IMR-90 (cell line): ENCODE measurements around the gene HMG20B. TPM values are rescaled to one million over a fixed set of nuclear protein-coding genes. Genes with fewer than 3 reads are reported as not detected.
"Not testable (repeated sequence)": the region's sequence is repeated elsewhere in the genome, so short reads cannot be mapped to it uniquely, and the experiment has no call there.

Source experiments
- ATAC-seq: fragments of 200-7000 bp; cut with Tn5 transposase; 2 replicates; pipeline ENCODE4 v1.9.1; 2020; ENCODE audit warnings: low read depth, mild to moderate bottlenecking, moderate library complexity
- BruUV-seq: library from RNA; stranded (reverse); fragments of 400-500 nt; replicated peaks from 2 replicates; lab custom pipeline; 2021; lab: Mats Ljungman, UMichigan
- CTCF ChIA-PET: fragments of 300-600 bp; formaldehyde crosslinking; extraction: SDS; loops from one replicate; lab custom pipeline; 2021; ENCODE audit warnings: antibody characterized with exemption; lab: Yijun Ruan, JAX
- POLR2A ChIA-PET: fragments of 300-600 bp; sonication (Branson Sonifier 250); formaldehyde crosslinking; loops from one replicate; lab custom pipeline; 2022; ENCODE audit warnings: antibody characterized with exemption; ENCODE audit not compliant: unreplicated experiment; lab: Charles Lee
- DNase-seq: peaks from one replicate; pipeline ENCODE4 v3.0.0; 2013
- H2AFZ ChIP-seq: replicated peaks from 2 replicates; pipeline ENCODE3; 2013; ENCODE audit warnings: low read length, mild to moderate bottlenecking; ENCODE audit not compliant: poor library complexity
- H2AK5ac ChIP-seq: 2 replicates; pipeline ENCODE4 v1.6.1; 2013; ENCODE audit warnings: low read depth, low read length, inconsistent platforms
- H2AK9ac ChIP-seq: replicated peaks from 2 replicates; pipeline ENCODE3; 2013; ENCODE audit warnings: mild to moderate bottlenecking, low read depth, low read length, moderate library complexity; ENCODE audit not compliant: poor library complexity
- H2BK120ac ChIP-seq: 2 replicates; pipeline ENCODE4 v1.6.1; 2013; ENCODE audit warnings: low read depth, low read length, inconsistent platforms
- H2BK15ac ChIP-seq: 3 replicates; pipeline ENCODE4 v1.6.1; 2013; ENCODE audit warnings: low read depth, low read length, inconsistent platforms
- H2BK20ac ChIP-seq: 2 replicates; pipeline ENCODE4 v1.6.1; 2013; ENCODE audit warnings: low read depth, mild to moderate bottlenecking, inconsistent platforms, low read length, moderate library complexity
- H2BK5ac ChIP-seq: 2 replicates; pipeline ENCODE4 v1.6.1; 2013; ENCODE audit warnings: mild to moderate bottlenecking, low read depth, low read length, inconsistent platforms; ENCODE audit not compliant: poor library complexity, severe bottlenecking
- H3K14ac ChIP-seq: replicated peaks from 2 replicates; pipeline ENCODE4 v1.6.1; 2013; ENCODE audit warnings: low read depth, low read length, inconsistent platforms
- H3K18ac ChIP-seq: 2 replicates; pipeline ENCODE4 v1.6.1; 2013; ENCODE audit warnings: low read depth, low read length, control low read depth
- H3K23ac ChIP-seq: 2 replicates; pipeline ENCODE4 v1.6.1; 2013; ENCODE audit warnings: low read depth, low read length, inconsistent platforms
- H3K27ac ChIP-seq: 2 replicates; pipeline ENCODE4 v1.5.1; 2013; ENCODE audit warnings: mild to moderate bottlenecking, control low read depth, low read length; ENCODE audit not compliant: insufficient read depth
- H3K27me3 ChIP-seq: 2 replicates; pipeline ENCODE4 v1.6.1; 2013; ENCODE audit warnings: low read length; ENCODE audit not compliant: control insufficient read depth, insufficient read depth
- H3K36me3 ChIP-seq: 2 replicates; pipeline ENCODE4 v1.6.1; 2013; ENCODE audit warnings: low read length, mixed read lengths; ENCODE audit not compliant: control insufficient read depth, insufficient read depth
- H3K4ac ChIP-seq: 2 replicates; pipeline ENCODE4 v1.6.1; 2013; ENCODE audit warnings: low read depth, low read length, inconsistent platforms
- H3K4me1 ChIP-seq: 2 replicates; pipeline ENCODE4 v1.6.1; 2013; ENCODE audit warnings: low read length, mixed read lengths; ENCODE audit not compliant: control insufficient read depth, insufficient read depth
- H3K4me2 ChIP-seq: 2 replicates; pipeline ENCODE4 v1.6.1; 2013; ENCODE audit warnings: low read depth, mild to moderate bottlenecking, control low read depth, low read length, moderate library complexity
- H3K4me3 ChIP-seq: 2 replicates; pipeline ENCODE4 v1.5.1; 2013; ENCODE audit warnings: low read depth, mild to moderate bottlenecking, control low read depth, low read length, moderate library complexity; ENCODE audit not compliant: insufficient read depth
- H3K56ac ChIP-seq: 2 replicates; pipeline ENCODE4 v1.6.1; 2013; ENCODE audit warnings: low read length, inconsistent platforms; ENCODE audit not compliant: insufficient read depth; ENCODE audit errors: extremely low read depth
- H3K79me1 ChIP-seq, 2 experiments: 2 replicates each; pipeline ENCODE4 v1.6.1; 2013; ENCODE audit warnings: low read length in 2 of 2, inconsistent platforms in 1 of 2, low read depth in 1 of 2
- H3K9ac ChIP-seq: 2 replicates; pipeline ENCODE4 v1.6.1; 2013; ENCODE audit warnings: low read depth, low read length, control low read depth
- H3K9me1 ChIP-seq: 2 replicates; pipeline ENCODE4 v1.6.1; 2013; ENCODE audit warnings: low read length, inconsistent platforms; ENCODE audit not compliant: insufficient read depth
- H3K9me3 ChIP-seq: 2 replicates; pipeline ENCODE4 v1.6.1; 2013; ENCODE audit warnings: low read length; ENCODE audit not compliant: control insufficient read depth, insufficient read depth
- H4K20me1 ChIP-seq: 2 replicates; pipeline ENCODE4 v1.6.1; 2013; ENCODE audit warnings: low read length, inconsistent platforms; ENCODE audit not compliant: insufficient read depth
- H4K5ac ChIP-seq: 2 replicates; pipeline ENCODE4 v1.6.1; 2013; ENCODE audit warnings: mild to moderate bottlenecking, low read depth, low read length, control low read depth
- H4K8ac ChIP-seq, 2 experiments: 2 replicates each; pipeline ENCODE4 v1.6.1; 2013; ENCODE audit warnings: low read depth in 2 of 2, low read length in 2 of 2, control low read depth in 1 of 2, inconsistent platforms in 1 of 2
- H4K91ac ChIP-seq: 2 replicates; pipeline ENCODE4 v1.6.1; 2013; ENCODE audit warnings: low read depth, low read length, inconsistent platforms; ENCODE audit not compliant: insufficient read depth
- CHD1 ChIP-seq: IDR thresholded peaks from 2 replicates; pipeline ENCODE4 v1.6.1; 2012; ENCODE audit warnings: low read depth, low read length, improper control_type of control experiment
- MAZ ChIP-seq: IDR thresholded peaks from 2 replicates; pipeline ENCODE4 v1.6.1; 2012; ENCODE audit warnings: low read depth, mild to moderate bottlenecking, low read length, improper control_type of control experiment, moderate library complexity, borderline replicate concordance
- POLR2A ChIP-seq: IDR thresholded peaks from 2 replicates; pipeline ENCODE4 v1.6.1; 2012; ENCODE audit warnings: mild to moderate bottlenecking, low read depth, low read length
- RAD21 ChIP-seq: IDR thresholded peaks from 2 replicates; pipeline ENCODE4 v1.6.1; 2012; ENCODE audit warnings: low read length, improper control_type of control experiment
- SMC3 ChIP-seq: fragments of 150-350 bp; IDR thresholded peaks from 2 replicates; pipeline ENCODE4 v1.6.1; 2016; ENCODE audit warnings: low read depth, mild to moderate bottlenecking, antibody characterized with exemption, low read length, moderate library complexity
- whole genome bisulfite sequencing, 2 experiments: methylation state at CpG; one replicate each; pipeline versions ENCODE4 v1.1.5 to v1.1.7; 2013; ENCODE audit warnings: missing lambda C conversion rate in 2 of 2; ENCODE audit not compliant: insufficient read length in 1 of 2; ENCODE audit errors: extremely low coverage in 2 of 2; 5-methylcytosine and 5-hydroxymethylcytosine counted together
- dilution Hi-C: fragments of 300-500 bp; cut with HindIII; formaldehyde crosslinking; loops from one replicate; pipeline ENCODE4 v1.14.3; 2018; ENCODE audit warnings: low sequenced_read_pairs; ENCODE audit not compliant: unreplicated experiment
- in situ Hi-C: fragments of 300-500 bp; cut with MboI; formaldehyde crosslinking; loops from 3 replicates; pipeline ENCODE4 v1.14.3; 2019; ENCODE audit warnings: low sequenced_read_pairs, inconsistent platforms, mixed read lengths
- intact Hi-C: fragments of 100-400 bp; cut with micrococcal nuclease; formaldehyde crosslinking; loops from 2 replicates; pipeline ENCODE4 v1.10.0; 2022
- polyA plus RNA-seq, 3 experiments: library from polyadenylated mRNA; depleted of rRNA; stranded (reverse); fragments of >200 nt; gene quantifications; 2 replicates each; pipeline ENCODE4 v1.2.3, GENCODE V29; 2012; ENCODE audit warnings: low replicate concordance in 1 of 3
- total RNA-seq: library from RNA; depleted of rRNA; stranded (reverse); fragments of >200 nt; gene quantifications from 2 replicates; pipeline ENCODE4 v1.2.3, GENCODE V29; 2012
- TF ChIP-seq, protein P1 (sequence below): conservative IDR thresholded peaks from 2 replicates; pipeline ENCODE4 v1.5.1; 2012; ENCODE audit warnings: mild to moderate bottlenecking, low read depth, low read length, improper control_type of control experiment

Gene HMG20B
- total and polyA plus RNA-seq, 2 of the 4 experiments (the other 2 are of a cell fraction): 57.5 to 63.8 TPM

DNA sequence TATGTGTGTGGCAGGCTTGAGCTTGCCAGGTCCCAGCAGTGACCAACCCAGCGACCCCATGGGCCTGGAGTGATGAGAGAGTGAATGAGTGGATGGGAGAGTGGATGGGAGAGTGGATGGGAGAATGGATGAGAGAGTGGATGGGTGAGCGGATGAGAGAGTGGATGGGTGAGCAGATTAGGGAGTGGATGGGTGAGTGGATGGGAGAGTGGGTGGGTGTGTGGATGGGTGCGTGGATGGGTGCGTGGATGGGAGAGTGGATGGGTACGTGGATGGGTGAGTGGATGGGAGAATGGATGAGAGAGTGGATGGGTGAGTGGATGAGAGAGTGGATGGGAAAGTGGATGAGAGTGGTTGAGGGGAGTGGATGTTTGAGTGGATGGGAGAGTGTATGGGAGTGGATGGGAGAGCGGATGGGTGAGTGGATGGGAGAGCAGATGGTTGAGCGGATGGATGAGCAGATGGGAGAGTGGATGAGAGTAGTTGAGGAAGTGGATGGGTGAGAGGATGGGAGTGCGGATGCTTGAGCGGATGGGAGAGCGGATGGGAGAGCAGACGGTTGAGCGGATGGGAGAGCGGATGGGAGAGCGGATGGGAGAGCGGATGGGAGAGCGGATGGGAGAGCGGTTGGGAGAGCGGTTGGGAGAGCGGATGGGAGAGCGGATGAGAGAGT is 44.1 kb upstream of the HMG20B start:
- Histone ChIP-seq H3K4ac (no peak overlapping the region), H2AK9ac (peak overlapping the region; percentile 24), H3K4me2 (no peak overlapping the region), H4K5ac (no peak overlapping the region), H3K9ac (no peak overlapping the region), H3K56ac (no peak overlapping the region), H3K23ac (no peak overlapping the region), H4K91ac (no peak overlapping the region), H3K9me3 (no peaks in the 10 kb centered on the region), H4K8ac (no peak overlapping the region), H3K4me1 (no peaks in the 10 kb centered on the region), H2AK5ac (no peak overlapping the region), H3K4me3 (no peak overlapping the region), H2BK20ac (no peak overlapping the region), H3K79me1 (peaks cover 14 to 33% of the 10 kb centered on the region in 2 experiments), H3K14ac (no peak overlapping the region), H3K18ac (no peak overlapping the region), H2BK5ac (no peak overlapping the region), H2AFZ (no peak overlapping the region), H2BK15ac (no peak overlapping the region), H3K36me3 (peaks cover 70% of the 10 kb centered on the region), H2BK120ac (no peak overlapping the region), H4K20me1 (peaks cover 20% of the 10 kb centered on the region; the same call in 1 of the 2 replicates), H3K27ac (no peak overlapping the region), H3K27me3 (no peaks in the 10 kb centered on the region), H3K9me1 (peaks cover 6% of the 10 kb centered on the region; the same call in 1 of the 2 replicates)
- intact Hi-C loops (no loop called here), dilution Hi-C loops (no loop called here), in situ Hi-C loops (no loop called here)
- CTCF ChIA-PET: no interaction called here
- BruUV-seq: no TSS peak
- 99 to 100% methylated on average over 2 to 18 of the region's 20 CpGs for WGBS, 2 experiments
- TF ChIP-seq POLR2A: no peak
- TF ChIP-seq SMC3: no peak
- no peak for TF ChIP-seq CHD1
- TF ChIP-seq, protein P1, sequence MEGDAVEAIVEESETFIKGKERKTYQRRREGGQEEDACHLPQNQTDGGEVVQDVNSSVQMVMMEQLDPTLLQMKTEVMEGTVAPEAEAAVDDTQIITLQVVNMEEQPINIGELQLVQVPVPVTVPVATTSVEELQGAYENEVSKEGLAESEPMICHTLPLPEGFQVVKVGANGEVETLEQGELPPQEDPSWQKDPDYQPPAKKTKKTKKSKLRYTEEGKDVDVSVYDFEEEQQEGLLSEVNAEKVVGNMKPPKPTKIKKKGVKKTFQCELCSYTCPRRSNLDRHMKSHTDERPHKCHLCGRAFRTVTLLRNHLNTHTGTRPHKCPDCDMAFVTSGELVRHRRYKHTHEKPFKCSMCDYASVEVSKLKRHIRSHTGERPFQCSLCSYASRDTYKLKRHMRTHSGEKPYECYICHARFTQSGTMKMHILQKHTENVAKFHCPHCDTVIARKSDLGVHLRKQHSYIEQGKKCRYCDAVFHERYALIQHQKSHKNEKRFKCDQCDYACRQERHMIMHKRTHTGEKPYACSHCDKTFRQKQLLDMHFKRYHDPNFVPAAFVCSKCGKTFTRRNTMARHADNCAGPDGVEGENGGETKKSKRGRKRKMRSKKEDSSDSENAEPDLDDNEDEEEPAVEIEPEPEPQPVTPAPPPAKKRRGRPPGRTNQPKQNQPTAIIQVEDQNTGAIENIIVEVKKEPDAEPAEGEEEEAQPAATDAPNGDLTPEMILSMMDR: no peak
- TF ChIP-seq RAD21: no peak
- TF ChIP-seq MAZ: no peak
- ATAC-seq (no peak), DNase-seq (no peak)
- POLR2A ChIA-PET: no interaction called here

DNA sequence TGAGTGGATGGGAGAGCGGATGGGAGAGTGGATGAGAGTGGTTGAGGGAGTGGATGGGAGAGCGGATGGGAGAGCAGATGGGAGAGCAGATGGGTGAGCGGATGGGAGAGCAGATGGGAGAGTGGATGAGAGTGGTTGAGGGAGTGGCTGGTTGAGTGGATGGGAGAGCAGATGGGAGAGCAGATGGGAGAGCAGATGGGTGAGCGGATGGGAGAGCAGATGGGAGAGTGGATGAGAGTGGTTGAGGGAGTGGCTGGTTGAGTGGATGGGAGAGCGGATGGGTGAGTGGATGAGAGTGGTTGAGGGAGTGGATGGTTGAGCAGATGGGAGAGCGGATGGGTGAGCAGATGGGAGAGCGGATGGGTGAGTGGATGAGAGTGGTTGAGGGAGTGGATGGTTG is 43.4 kb upstream of the HMG20B start:
- Histone ChIP-seq H4K20me1 (peaks cover 14% of the 10 kb centered on the region; the same call in 1 of the 2 replicates), H3K79me1 (peaks cover 14 to 28% of the 10 kb centered on the region in 2 experiments), H3K36me3 (peaks cover 70% of the 10 kb centered on the region)
- H2AFZ ChIP-seq, CTCF ChIA-PET, in situ Hi-C loops, H3K56ac ChIP-seq, H3K27ac ChIP-seq, H2BK15ac ChIP-seq, H4K8ac ChIP-seq, H2BK20ac ChIP-seq, dilution Hi-C loops, H3K18ac ChIP-seq, H3K4ac ChIP-seq, H2AK5ac ChIP-seq, POLR2A ChIA-PET, H3K9ac ChIP-seq, H3K4me1 ChIP-seq, intact Hi-C loops, H2BK120ac ChIP-seq, H3K4me2 ChIP-seq, ATAC-seq, H4K5ac ChIP-seq, H3K23ac ChIP-seq, H3K4me3 ChIP-seq, BruUV-seq, H3K14ac ChIP-seq, H3K9me1 ChIP-seq, H2AK9ac ChIP-seq, H3K27me3 ChIP-seq, H4K91ac ChIP-seq, H2BK5ac ChIP-seq, H3K9me3 ChIP-seq, DNase-seq: not testable (repeated sequence)
- 100% methylated on average over 7 of the region's 7 CpGs; no CpG with 5 or more reads in 1 of the 2 experiments for WGBS, 2 experiments
